ENCODE data around the gene NOTCH1.

DNA sequence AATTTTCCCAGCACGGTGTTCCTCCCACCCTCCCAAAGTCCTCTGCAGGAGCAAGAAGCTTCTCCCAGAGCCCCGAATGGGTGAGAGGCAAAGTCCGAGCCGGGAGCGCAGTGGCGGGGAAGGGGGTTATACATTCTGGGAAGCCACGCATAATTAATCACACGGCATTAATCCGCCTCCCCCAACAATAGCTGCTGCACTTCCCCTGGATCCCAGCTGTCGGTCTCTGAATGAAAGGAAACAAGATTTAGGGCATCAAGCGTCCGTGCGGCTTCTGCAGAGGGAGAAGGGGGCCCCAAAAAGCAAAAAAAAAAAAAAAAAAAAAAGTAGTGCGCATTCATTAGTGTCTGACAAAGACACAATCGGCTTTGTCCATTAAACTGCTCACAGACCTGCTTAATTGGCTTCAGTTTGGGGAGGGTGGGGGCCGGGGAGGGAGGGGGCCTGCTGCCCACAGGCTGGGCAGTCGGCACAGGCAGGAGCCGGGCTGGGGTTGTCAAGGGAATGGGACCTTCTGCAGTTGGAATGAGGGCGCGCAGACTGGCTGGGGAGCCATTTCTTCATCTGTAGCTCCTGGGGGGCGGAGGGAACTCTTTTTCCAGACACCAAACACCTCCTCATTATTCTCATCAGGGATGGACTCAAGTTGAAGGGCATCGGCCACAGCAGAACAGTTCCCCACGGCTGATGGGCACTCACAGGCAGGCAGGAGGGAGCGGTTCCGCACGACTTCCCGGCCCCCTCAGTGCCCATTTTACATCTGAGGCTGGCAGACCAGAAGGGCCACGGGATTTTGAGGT lies 3.4 kb downstream of the NOTCH1 start:
- TF ChIP-seq RARA (CRISPR knock-in tag; IDR thresholded peaks at IDR 0.05) (no peak), FOXA1 (IDR thresholded peaks at IDR 0.05) (no peak), FOXA1 (CRISPR knock-in tag; IDR thresholded peaks at IDR 0.05) (no peak), CTCF (CRISPR knock-in tag; IDR thresholded peaks at IDR 0.05) (no peak), ZNF17 (CRISPR knock-in tag; IDR thresholded peaks at IDR 0.05) (no peak), MYC (CRISPR knock-in tag; IDR thresholded peaks at IDR 0.05; ENCODE audit: borderline replicate concordance) (no peak), ZNF12 (CRISPR knock-in tag; IDR thresholded peaks at IDR 0.05) (no peak), FOXK2 (IDR thresholded peaks at IDR 0.05) (no peak)
